NCI-H146 treated with DMSO at 0.1 percent for 48 hours (cell line): ENCODE measurements around the gene FUOM.
"Not testable (repeated sequence)": the region's sequence is repeated elsewhere in the genome, so short reads cannot be mapped to it uniquely, and the experiment has no call there.

Source experiments
- DNase-seq: peaks from one replicate; lab custom pipeline; 2025; ENCODE audit not compliant: unreplicated experiment; lab: John Stamatoyannopoulos, UW

Gene FUOM

GRCh38 chr10:133335246-133336117 is 22.3 kb downstream of the FUOM start:
- DNase-seq: no peak

- no peak for DNase-seq
Measured at GRCh38 chr10:133334503-133335245, 23.1 kb downstream of the FUOM start.

GRCh38 chr10:133332936-133333699 is 24.7 kb downstream of the FUOM start:
- no peak for DNase-seq

GRCh38 chr10:133329491-133330202 is 28.2 kb downstream of the FUOM start:
- DNase-seq: peak; percentile 67

GRCh38 chr10:133328358-133329343 is 29.2 kb downstream of the FUOM start:
- no peak for DNase-seq

- DNase-seq: peak; percentile 26
Measured at GRCh38 chr10:133327651-133328357, 30.0 kb downstream of the FUOM start.

GRCh38 chr10:133326745-133327650 is 30.8 kb downstream of the FUOM start:
- no peak for DNase-seq

- DNase-seq: no peak
Measured at GRCh38 chr10:133326223-133326551, 31.6 kb downstream of the FUOM start.

GRCh38 chr10:133325440-133326222 is 32.2 kb downstream of the FUOM start:
- DNase-seq: no peak

- DNase-seq: no peak
Measured at GRCh38 chr10:133324857-133325260, 33.0 kb downstream of the FUOM start.

- DNase-seq: peak; percentile 68
Measured at GRCh38 chr10:133324198-133324792, 33.5 kb downstream of the FUOM start.

- DNase-seq: not testable (repeated sequence)
Measured at GRCh38 chr10:133322064-133322709, 35.6 kb downstream of the FUOM start.

GRCh38 chr10:133320852-133321422 is 36.9 kb downstream of the FUOM start:
- DNase-seq: not testable (repeated sequence)

- peak; percentile 42 for DNase-seq
Measured at GRCh38 chr10:133318494-133319127, 39.2 kb downstream of the FUOM start.

GRCh38 chr10:133316732-133317131 is 41.1 kb downstream of the FUOM start:
- no peak for DNase-seq

GRCh38 chr10:133316266-133316665 is 41.6 kb downstream of the FUOM start:
- no peak for DNase-seq
